ENCODE data around the gene PRKACB. TPM values are rescaled to one million over a fixed set of nuclear protein-coding genes. Genes with fewer than 3 reads are reported as not detected.

The PRKACB gene
- total RNA-seq, 1 donor from 2014 or later = 13.4 TPM

DNA sequence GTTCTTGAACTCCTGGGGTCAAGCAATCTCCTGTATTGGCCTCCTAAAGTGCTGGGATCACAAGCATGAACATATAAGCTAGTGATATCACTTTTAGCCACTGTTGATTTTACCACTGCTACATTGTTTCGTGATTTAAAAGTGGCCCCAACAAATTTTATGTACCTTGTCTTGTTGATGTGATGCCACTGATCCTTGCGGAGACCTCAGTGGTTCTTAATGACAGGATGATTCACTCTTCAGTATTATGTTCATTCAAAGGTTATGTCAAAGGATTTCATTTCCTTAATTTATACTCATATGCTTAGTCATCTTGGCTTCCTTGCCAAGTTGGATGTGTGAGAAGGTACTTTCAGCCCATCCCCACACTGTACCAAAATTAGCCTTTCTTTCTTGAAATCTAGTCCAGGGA is 12.1 kb downstream of the PRKACB start:
- peak; percentile 93 for ATAC-seq

DNA sequence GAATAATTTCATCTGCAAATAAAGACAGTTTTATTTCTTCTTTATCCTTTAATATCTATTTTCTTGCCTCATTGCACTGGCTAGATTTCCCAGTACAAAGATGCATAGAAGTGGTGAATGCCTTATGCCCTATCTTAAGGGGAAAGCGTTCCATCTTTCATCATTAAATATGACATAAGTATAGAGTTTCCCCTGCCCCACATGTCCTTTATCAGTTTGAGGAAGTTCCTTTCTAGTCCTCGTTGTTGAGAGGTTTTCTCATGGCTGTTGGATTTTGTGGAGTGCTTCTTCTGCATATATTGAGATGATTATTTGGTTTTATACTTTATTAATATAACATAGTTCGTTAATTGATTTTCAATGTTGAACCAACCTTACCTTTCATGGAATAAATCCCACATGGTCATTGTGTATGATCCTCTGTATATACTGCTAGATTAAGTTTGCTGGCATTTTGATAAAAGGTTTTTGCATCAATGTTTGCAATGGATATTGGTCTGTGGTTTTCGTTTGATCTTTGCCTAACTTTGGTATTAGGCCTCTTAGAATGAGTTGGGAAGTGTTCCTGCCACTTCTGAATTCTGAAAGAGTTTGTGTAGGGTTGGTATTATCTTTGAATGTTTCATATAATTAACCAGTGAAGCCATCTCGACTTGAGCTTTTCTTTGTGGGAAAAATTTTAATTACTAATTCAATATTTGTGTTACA is 15.6 kb downstream of the PRKACB start:
- no peak for ATAC-seq

DNA sequence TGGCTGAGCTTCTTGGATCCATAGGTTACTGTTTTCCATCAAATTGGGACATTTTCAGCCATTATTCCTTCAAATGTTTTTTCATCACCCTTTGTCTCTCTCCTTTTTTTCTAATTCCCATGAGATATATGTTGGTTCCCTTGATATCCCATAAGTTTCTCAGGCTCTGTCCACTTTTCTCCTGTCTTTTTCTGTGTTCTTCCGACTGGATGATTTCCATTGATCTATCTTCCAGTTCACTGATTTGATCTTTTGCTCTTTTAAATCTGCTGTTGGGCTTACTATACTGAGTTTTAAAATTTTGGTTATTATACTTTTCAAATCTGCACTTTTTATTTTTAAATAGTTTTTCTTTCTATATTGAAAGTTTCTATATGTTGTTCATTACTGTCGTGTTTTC is 18.2 kb downstream of the PRKACB start:
- ATAC-seq = no peak

DNA sequence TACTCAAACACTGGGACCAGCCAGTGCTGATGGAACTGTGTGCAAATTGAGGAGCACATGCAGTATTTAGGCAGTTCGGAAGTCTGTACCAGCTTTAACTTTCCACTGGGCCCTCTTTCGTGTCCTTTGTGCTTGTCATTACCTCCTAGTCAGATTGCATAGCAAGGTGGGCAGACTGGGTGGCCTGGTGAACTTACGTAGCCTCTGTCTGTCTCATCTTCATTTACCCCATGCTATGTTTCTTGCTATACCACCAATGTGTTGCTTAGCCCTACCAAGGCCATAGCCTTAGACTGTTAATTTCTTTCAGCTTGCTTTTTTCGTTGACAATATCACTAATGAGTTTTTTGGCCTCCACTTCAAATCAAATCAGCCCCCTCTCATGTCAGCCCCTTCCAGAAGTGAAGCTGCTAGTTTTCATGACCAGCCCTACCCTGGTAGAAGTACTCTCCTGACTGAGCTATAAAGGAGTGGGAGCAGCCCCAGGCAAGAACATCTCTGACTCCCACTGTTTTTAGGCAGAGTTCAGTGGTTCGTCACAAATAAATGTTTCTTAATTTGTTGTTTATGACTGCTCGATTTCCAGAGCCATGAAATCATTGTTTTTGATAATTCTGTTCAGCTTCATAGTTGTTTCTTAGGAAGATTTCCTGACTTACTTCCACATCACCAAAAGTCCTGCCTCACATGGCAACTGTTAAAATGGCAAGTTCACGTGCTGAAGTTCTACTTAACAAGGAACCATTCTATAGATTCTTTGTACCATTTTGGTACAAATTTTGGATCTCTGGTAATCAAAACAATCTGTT is 19.3 kb downstream of the PRKACB start:
- no peak for ATAC-seq

DNA sequence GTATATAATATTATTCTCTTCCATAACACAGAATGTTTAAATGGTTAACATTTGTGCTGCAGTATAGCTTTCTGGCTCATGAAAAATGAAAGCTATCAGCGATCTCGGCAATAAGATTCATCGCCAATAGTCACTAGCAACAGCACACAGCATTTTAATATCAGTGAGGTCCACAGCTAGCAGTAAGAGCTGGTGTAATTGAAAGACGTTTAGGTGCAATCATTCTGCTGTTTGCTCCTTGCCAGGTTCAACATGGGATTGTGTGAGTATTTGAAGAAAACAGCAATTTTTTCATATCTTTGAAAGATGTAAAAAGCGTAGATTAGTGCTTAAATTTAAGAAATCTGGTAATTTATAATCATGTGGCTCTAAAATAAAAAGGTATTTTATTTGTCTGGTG is 20.1 kb downstream of the PRKACB start:
- ATAC-seq = no peak

DNA sequence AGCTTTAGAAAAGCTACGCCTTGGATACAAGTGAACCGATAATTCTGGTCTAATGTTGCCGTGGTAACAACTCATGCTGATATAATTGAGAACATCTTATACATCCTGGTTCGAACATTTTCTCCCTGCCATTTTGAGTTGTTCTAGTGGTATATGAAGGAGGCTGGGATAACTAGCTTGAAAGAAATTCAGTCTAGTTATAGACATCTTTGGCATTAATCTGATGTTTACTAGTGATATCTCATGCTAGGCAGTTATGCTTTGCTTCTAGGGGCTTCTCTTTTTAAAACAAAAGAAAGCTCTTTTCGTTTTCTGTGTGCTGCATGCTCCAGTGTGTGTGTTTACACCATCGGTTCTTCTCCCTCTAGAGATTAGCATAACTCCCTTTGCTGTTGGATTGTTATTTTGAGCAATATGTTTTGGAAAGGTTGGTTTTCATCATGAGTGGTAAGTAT is 20.5 kb downstream of the PRKACB start:
- no peak for ATAC-seq

DNA sequence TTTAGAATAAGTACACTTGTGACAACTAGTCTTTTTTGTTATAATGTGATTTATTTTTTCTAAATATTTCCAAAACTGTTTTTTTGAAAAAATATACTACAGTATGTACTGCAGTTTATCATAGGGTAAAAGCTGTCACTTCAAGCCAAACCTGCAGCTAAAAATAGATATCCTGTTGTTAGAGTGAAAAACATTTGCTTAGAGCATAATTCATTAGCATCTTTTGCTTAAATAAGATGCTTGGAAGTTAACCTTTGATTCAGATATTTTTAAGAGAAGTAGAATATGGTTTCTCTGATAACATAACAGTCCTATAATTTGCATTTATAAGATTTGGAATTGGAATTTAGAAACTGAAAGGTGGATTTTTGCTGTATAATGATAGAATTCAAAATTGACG is 21.5 kb downstream of the PRKACB start:
- ATAC-seq = no peak

DNA sequence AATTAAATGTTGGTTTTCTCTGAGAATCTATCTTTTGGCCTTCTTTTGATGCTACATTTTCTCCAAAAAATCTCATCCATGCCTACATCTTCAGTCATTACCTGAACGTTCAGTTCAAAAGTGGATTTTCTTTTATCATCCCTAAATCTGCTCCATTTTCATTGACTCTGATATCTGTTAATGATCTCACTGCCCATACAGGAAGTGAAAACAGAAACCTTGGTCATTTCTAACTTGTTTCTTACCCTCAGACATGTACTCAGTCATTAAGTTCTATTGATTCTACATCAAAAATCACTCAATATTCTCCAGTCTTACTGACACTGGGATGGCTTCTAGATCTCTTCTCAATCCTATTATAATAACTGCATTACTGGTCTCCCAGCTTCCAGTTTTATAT is 22.7 kb downstream of the PRKACB start:
- no peak for ATAC-seq

DNA sequence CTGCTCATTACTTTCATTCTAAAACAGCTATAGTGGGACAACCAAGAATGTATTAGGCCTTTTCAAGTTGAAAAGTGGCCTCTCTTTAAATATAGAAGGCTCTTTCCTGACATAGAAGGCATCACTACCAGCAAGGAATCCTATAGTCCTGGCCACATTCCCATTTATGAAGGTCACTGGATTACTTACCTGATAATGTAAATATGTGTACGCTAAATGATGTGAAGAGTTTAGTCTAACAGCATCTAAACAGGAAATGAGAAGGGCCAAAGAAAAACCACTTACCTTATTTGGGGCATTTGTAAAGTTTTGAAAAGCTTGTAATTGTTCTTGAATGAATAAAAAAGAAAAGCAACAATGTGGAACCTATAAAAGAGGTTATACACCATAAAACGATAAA is 24.7 kb downstream of the PRKACB start:
- no peak for ATAC-seq

DNA sequence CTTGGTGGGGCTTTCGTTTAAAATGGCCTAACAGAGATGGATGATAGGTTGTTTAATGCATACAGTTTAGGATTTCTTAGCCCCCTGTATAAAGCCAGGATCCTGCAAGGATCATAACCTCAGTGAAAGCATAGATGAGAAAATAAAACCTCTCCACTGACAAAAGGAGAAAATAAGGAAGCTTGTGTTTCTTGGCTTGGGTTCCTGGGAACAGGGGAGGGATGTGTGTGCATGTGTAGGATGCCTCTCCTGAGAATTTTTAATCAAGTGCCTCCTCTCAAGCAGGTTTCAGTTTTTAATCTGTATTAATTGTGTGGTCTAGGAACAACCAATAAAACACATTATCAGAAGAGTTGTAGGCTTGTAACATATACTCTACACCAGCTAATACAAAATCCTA is 26.1 kb downstream of the PRKACB start:
- no peak for ATAC-seq

DNA sequence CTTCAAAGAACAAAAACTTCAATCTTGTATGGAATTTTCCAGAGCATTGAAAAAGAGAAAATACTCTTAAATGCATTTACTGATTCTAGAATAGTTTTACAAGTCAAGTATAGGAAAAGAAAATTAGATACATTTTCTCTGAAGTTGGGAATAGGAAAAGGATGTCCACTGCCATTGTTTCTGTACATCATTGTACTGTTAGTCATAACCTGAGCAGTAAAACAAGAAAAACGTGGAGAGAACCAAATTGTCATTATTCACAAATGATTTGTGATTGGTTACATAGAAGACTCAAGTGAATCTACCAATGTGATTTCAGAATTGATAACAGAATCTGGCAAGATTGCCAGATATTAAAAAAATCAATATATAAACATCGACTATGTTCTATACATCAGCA is 27.4 kb downstream of the PRKACB start:
- no peak for ATAC-seq

DNA sequence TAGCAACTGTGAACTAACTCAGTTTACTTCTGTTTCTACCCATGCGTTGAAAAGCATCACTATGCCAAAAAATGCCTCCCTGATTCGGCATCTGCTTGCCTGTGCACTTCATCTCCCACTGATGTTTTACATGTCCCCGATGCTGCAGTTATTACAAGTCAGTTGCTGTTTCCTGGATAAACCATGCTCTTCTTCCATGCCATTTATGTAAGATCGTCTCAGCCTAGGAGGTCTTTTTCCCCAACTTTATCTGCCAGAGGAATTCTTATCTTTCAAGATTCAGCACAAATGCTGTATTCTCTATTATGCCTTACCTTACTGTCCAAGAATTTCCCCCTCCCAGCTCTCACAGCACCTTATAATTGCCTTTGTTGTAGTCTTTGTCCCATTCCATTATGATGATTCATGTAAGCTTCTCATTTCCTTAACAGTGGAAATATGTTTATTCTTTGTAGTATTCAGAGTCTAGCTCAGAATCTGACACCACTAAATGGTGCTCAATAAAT is 30.0 kb downstream of the PRKACB start:
- ATAC-seq = peak; percentile 58

DNA sequence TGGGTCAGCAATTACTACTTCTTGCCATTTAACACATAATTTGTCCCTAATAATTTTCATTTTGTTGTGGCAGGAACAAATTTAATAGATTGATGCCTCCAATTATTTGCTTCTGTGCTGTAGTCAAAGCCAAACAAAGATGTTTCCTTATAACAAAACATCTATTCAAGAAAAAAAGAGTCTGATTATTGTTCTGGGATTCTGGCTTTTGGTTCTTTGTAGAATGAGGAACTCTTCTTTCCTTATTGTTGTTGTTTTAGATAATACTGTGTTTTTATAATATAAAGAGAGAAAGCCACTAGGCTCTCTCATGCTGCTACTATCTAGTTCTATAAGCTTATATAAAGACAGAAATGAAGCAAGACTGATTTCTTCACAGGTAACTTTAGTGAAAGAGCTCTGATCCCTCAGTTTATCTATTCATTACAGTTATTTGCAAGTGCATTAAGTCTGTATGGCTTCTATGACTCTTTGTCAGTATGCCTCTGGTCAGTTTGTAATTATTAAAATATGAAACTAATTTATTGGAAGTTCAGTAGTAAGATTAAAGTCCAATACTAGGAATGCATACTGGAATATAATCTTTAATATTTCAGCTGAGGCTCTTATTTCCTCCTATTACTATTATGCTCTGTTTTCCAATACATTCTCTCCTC is 37.4 kb downstream of the PRKACB start:
- no peak for ATAC-seq

DNA sequence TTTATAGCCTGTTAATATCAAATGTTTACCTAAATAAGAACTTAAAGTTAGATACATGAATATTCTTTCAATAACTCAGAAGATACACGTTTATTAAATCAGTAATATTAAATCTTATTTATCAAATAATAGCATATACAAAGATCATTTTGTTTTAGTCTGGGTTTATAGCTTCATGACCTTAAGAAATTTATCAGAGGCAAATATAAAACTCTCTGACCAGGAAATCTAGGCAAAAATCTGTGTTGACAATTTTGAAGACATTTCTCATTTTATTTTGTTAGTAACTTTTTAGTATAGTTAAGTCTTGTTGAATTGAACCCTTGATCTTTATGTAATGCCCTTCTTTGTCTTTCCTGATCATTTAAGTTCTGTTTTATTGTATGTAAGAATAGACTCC is 46.4 kb downstream of the PRKACB start:
- ATAC-seq = no peak

DNA sequence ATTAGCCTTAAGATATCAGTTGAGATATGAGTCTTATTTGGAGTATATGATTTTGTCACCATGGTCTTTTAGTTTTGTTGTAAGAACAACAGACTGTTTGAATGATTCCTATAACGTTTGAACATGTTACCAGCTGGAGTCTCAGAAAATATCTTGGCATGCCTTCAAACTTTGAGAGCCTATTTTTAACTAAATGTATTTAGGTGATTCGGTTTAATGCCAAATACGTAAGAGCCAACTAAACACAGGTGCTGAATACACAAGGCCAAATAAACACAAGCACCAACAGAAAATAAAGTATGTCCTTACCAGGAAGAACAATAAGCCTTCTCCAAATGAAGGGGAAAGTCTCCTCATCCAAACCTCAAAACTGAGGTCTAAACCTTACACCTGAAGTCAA is 48.6 kb downstream of the PRKACB start:
- no peak for ATAC-seq

DNA sequence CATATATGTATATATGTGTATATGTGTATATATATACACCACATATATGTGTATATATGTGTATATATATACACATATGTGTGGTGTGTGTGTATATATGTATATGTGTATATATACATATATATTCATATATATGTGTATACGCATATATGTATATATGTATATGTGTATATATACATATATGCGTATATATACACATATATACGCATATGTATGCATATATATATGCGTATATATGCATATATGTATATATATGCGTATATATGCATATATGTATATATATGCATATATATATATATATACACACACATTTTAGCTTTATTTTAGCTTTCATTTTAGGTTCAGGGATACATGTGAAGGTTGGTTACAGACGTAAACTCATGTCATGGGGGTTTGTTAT is 54.8 kb downstream of the PRKACB start:
- ATAC-seq = no peak

DNA sequence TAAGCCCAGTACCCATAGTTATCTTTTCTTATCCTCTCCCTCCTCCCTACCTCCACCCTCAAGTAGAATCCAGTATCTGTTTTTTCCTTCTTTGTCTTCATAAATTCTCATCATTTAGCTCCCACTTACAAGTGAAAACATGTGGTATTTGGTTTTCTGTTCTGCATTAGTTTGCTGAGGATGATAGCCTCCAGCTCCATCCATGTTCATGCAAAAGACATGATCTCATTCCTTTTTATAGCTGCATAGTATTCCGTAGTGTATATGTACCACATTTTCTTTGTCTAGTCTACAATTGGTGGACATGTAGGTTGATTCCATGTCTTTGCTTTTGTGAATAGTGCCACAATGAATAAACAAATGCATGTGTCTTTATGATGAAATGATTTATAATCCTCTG is 55.2 kb downstream of the PRKACB start:
- no peak for ATAC-seq

DNA sequence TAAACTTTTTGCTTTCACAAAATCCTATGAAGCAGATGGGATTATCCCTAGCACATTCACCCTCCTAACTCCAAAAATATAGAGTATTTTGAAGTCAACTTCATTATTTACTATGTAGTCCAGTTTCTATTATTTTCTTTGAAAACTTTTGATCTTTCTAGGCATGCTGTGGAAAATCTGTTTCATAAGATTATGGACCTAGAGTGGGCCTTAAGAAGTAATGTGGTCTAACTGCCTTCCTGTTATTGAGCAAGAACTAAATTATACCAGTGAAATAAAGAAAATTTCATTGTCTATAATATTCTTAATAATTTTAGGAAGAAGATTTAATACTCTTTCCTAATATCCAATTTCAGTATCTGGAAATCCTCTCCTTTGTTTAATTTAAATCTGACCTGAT is 58.1 kb downstream of the PRKACB start:
- ATAC-seq = no peak

DNA sequence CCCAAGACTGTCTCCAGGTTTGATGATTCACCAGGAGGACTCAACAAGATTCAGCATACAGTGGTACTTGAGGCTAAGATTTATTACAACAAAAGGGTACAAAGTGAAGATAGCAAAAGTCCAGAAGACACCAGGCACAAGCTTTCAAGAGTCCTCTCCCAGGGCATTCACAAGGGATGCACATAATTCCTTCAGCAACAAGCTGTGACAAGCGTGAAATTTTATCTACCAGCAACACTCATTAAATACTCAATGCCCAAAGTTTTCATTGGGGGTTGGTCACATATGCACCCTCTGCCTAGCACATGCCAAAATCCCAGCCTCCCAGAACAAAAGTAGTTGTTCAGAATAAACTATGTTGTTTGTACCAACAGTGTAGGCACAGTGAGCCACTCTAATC is 62.3 kb downstream of the PRKACB start:
- no peak for ATAC-seq

DNA sequence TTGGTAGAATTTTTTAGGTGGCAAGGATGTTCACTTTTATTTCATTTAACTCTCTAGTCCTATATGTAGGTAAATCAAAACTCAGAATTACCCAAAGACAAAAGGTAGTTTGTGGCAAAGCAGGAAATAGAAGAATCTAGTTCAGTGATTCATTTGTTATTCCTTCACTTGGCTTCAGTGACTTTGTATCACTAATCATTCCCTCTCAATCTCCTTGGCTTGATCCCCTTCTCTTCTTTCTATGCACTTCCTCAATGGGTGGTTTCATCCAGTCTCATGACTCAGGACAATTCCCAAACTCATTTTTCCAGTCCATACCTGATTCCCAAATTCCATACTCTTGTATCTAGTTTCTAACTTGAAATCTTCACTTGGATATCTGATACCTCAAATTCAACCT is 64.9 kb downstream of the PRKACB start:
- peak; percentile 52 for ATAC-seq

DNA sequence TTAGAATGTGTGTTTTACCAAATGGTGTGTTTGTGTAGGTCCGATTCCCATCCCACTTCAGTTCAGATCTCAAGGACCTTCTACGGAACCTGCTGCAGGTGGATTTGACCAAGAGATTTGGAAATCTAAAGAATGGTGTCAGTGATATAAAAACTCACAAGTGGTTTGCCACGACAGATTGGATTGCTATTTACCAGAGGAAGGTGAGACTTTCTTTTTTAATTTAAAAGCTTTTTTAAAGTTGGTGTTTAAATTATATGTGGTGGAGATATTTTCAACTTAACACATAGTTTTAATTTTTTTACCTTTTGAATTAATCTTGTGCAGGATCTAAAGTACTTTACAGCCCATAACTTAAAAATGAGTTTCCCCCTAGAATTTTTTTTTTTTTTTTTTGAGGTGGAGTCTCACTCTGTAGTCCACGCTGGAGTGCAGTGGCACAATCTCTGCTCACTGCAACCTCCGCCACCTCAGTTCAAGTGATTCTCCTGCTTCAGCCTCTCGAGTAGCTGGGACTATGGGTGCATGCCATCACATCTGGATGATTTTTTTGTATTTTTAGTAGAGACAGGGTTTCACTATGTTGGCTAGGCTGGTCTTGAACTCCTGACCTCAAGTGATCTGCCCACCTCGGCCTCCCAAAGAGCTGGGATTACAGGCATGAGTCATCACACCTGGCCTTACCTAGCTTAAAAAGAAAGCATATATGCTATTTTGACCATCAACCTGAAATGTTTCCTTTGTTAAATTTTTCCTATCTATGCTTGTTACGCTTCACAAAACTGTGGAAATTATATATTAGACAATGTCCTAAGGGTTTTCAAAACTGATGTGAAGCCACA is 70.3 kb downstream of the PRKACB start:
- ATAC-seq = no peak

DNA sequence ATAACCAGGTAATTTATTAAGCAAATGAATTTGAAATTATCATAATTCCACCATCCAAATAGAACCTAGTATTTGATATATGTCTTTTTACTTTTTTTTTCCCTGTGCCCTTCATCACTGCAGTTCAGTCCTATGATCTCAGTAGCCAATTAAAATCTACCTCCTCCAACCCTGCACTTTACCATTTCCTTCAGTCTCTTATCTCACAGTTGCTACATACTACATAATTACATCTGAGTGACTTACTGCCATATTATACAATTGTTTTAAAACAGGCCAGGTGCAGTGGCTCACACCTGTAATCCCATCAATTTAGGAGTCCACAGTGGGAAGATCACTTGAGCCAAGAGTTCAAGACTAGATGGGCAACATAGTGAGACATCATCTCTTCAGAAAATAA is 73.2 kb downstream of the PRKACB start:
- no peak for ATAC-seq
